Body of pancreas (tissue), 4 donors: ENCODE results near the gene TMPRSS13.

Source experiments
- CTCF ChIP-seq, 7 experiments: fragments of 450-650 bp in 4 of 7; fragments of 200-600 bp in 3 of 7; sonication (generic) in 3 of 7; IDR thresholded peaks; one replicate each; pipeline ENCODE4 v1.5.1; 2016 to 2019; ENCODE audit warnings: antibody characterized with exemption in 7 of 7
- POLR2A ChIP-seq, 3 donors: fragments of 450-650 bp; IDR thresholded peaks; one replicate each; pipeline ENCODE4 v1.6.1; 2016; ENCODE audit warnings: antibody characterized with exemption in 3 of 3, mild to moderate bottlenecking in 2 of 3

GRCh38 chr11:117866526-117866925 lies 62.7 kb downstream of the TMPRSS13 start:
- TF ChIP-seq CTCF (IDR thresholded peaks at IDR 0.05), result no peak
- TF ChIP-seq POLR2A (IDR thresholded peaks at IDR 0.05), result no peak
